RWPE2 (cell line): ENCODE results near the gene FLT1.

Experiments
- ATAC-seq: fragments of 200-7000 bp; cut with Tn5 transposase; 3 replicates; pipeline ENCODE4 v1.9.1; 2021; ENCODE audit warnings: low read depth
- DNase-seq: peaks from one replicate; pipeline ENCODE4 v3.0.0-alpha.2; 2020; ENCODE audit warnings: low spot score
- H3K27ac ChIP-seq: fragments of 450-650 bp; 2 replicates; pipeline ENCODE4 v1.5.1; 2017; ENCODE audit warnings: mild to moderate bottlenecking; ENCODE audit not compliant: poor library complexity, severe bottlenecking
- H3K27me3 ChIP-seq: fragments of 250-450 bp; sonication (Bioruptor Pico); 2 replicates; pipeline ENCODE4 v1.5.1; 2021; ENCODE audit warnings: mild to moderate bottlenecking, moderate library complexity; ENCODE audit not compliant: insufficient read depth, poor library complexity, severe bottlenecking
- H3K36me3 ChIP-seq: fragments of 250-450 bp; sonication (Bioruptor Pico); 2 replicates; pipeline ENCODE4 v1.5.1; 2020; ENCODE audit warnings: low read depth, mild to moderate bottlenecking, moderate library complexity
- H3K4me1 ChIP-seq: fragments of 250-450 bp; sonication (Bioruptor Pico); 2 replicates; pipeline ENCODE4 v1.5.1; 2021; ENCODE audit warnings: mild to moderate bottlenecking, moderate library complexity; ENCODE audit not compliant: insufficient read depth, poor library complexity, severe bottlenecking
- H3K4me3 ChIP-seq: fragments of 250-450 bp; sonication (Bioruptor Pico); 2 replicates; pipeline ENCODE4 v1.5.1; 2021; ENCODE audit warnings: mild to moderate bottlenecking, moderate library complexity; ENCODE audit not compliant: severe bottlenecking
- H3K9me3 ChIP-seq: fragments of 250-450 bp; sonication (Bioruptor Pico); 2 replicates; pipeline ENCODE4 v1.5.1; 2021; ENCODE audit warnings: mild to moderate bottlenecking, moderate library complexity; ENCODE audit not compliant: severe bottlenecking
- TF ChIP-seq, protein P1 (sequence below): fragments of 450-650 bp; IDR thresholded peaks from one replicate; pipeline ENCODE4 v1.5.1; 2017; ENCODE audit warnings: mild to moderate bottlenecking, moderate library complexity; ENCODE audit not compliant: poor library complexity, severe bottlenecking

Gene FLT1

GRCh38 chr13:28474491-28475134, 20.3 kb downstream of the FLT1 start:
- TF ChIP-seq, protein P1, sequence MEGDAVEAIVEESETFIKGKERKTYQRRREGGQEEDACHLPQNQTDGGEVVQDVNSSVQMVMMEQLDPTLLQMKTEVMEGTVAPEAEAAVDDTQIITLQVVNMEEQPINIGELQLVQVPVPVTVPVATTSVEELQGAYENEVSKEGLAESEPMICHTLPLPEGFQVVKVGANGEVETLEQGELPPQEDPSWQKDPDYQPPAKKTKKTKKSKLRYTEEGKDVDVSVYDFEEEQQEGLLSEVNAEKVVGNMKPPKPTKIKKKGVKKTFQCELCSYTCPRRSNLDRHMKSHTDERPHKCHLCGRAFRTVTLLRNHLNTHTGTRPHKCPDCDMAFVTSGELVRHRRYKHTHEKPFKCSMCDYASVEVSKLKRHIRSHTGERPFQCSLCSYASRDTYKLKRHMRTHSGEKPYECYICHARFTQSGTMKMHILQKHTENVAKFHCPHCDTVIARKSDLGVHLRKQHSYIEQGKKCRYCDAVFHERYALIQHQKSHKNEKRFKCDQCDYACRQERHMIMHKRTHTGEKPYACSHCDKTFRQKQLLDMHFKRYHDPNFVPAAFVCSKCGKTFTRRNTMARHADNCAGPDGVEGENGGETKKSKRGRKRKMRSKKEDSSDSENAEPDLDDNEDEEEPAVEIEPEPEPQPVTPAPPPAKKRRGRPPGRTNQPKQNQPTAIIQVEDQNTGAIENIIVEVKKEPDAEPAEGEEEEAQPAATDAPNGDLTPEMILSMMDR = no peak
- DNase-seq (no peak), ATAC-seq (no peak)
- H3K4me3 ChIP-seq = no peak overlapping the region
- no peak overlapping the region for H3K27ac ChIP-seq
- H3K9me3 ChIP-seq = no peaks in the 10 kb centered on the region
- peaks cover 8% of the 10 kb centered on the region for H3K27me3 ChIP-seq
- no peaks in the 10 kb centered on the region for H3K36me3 ChIP-seq
- H3K4me1 ChIP-seq = no peaks in the 10 kb centered on the region

DNA sequence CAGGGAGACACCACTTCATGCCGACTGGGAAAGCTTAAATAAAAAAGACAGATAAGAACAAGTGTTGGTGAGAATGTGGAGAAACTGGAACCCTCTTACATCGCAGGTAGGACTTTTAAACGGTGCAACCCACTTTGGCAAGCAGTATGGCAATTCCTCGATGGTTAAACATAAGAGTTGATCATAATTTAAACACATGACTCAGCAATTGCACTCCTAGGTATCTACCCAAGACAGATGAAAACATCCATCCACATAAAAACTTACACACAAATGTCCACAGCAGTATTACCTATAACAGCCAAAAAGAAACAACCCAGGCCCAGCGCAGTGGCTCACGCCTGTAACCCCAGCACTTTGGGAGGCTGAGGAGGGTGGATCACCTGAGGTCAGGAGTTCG, 21.9 kb downstream of the FLT1 start:
- no peak overlapping the region for H3K27ac ChIP-seq
- no peaks in the 10 kb centered on the region for H3K9me3 ChIP-seq
- ATAC-seq (no peak), DNase-seq (no peak)
- H3K4me1 ChIP-seq = no peaks in the 10 kb centered on the region
- H3K4me3 ChIP-seq = no peak overlapping the region
- H3K36me3 ChIP-seq = no peaks in the 10 kb centered on the region
- H3K27me3 ChIP-seq = peaks cover 8% of the 10 kb centered on the region
- TF ChIP-seq, protein P1 = no peak

GRCh38 chr13:28471421-28471820, 23.5 kb downstream of the FLT1 start:
- TF ChIP-seq, protein P1 = no peak
- no peaks in the 10 kb centered on the region for H3K27me3 ChIP-seq
- no peak overlapping the region for H3K27ac ChIP-seq
- H3K4me1 ChIP-seq = no peaks in the 10 kb centered on the region
- DNase-seq (no peak), ATAC-seq (no peak)
- no peaks in the 10 kb centered on the region for H3K36me3 ChIP-seq
- H3K9me3 ChIP-seq = no peaks in the 10 kb centered on the region
- H3K4me3 ChIP-seq = no peak overlapping the region

GRCh38 chr13:28470296-28470695, 24.6 kb downstream of the FLT1 start:
- Histone ChIP-seq H3K27ac (no peak overlapping the region), H3K4me1 (no peaks in the 10 kb centered on the region), H3K9me3 (no peaks in the 10 kb centered on the region), H3K4me3 (no peak overlapping the region), H3K27me3 (peaks cover 5% of the 10 kb centered on the region), H3K36me3 (no peaks in the 10 kb centered on the region)
- TF ChIP-seq, protein P1 = no peak
- no peak for DNase-seq
- no peak for ATAC-seq

DNA sequence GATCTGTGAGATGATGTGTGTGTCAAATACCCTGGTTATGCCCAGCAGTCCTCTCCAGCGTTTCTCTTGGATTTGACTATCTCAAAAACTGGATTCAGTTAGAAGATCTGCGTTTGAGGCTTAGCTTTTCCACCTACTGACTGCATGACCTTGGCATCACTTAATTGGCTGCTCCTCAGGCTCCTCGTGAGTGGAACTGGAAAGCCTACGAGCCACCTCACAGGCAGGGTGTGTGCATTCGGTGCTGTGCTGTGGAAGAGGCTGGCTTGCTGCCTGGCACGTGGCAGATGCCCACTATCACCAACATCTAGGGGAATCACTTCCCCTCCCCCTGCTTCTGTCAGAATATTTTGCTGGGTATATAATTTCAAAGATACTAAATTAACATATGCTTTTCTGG, 25.6 kb downstream of the FLT1 start:
- no peak for ATAC-seq
- H3K9me3 ChIP-seq = no peaks in the 10 kb centered on the region

More for the DNA sequence above, 25.6 kb downstream of the FLT1 start:
- TF ChIP-seq, protein P1 = no peak
- Histone ChIP-seq H3K36me3 (no peaks in the 10 kb centered on the region), H3K27ac (no peak overlapping the region), H3K4me1 (no peaks in the 10 kb centered on the region), H3K4me3 (no peak overlapping the region), H3K27me3 (peaks cover 5% of the 10 kb centered on the region)
- no peak for DNase-seq
